Retina (tissue), 1 donor: Measurements from ENCODE around the gene CCT8.

ENCODE experiments used
- DNase-seq: peaks from one replicate; pipeline ENCODE4 v3.0.0-alpha.2; 2016

The CCT8 gene

DNA sequence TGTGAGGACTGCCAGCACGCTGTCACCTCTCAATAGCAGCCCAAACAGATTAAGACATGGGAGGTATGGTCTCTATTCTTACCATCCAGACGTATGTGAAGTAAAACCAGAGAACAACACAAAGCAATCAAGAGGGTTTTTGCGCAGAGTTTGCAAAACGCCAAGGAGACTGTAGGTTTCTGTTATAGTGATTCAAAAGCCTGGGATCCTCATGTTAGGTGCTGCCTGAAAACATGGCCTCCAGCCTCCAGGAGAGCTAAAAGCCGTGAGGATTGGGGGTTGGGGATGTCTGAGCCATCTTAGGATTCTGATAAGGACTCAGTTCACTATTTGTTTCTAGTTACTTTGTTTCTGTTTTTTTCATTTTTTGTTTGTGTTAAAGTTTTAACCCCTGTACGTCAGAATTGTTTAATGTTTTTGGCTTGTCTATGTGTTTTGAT is 4.2 kb upstream of the CCT8 start:
- DNase-seq: peak; percentile 64

DNA sequence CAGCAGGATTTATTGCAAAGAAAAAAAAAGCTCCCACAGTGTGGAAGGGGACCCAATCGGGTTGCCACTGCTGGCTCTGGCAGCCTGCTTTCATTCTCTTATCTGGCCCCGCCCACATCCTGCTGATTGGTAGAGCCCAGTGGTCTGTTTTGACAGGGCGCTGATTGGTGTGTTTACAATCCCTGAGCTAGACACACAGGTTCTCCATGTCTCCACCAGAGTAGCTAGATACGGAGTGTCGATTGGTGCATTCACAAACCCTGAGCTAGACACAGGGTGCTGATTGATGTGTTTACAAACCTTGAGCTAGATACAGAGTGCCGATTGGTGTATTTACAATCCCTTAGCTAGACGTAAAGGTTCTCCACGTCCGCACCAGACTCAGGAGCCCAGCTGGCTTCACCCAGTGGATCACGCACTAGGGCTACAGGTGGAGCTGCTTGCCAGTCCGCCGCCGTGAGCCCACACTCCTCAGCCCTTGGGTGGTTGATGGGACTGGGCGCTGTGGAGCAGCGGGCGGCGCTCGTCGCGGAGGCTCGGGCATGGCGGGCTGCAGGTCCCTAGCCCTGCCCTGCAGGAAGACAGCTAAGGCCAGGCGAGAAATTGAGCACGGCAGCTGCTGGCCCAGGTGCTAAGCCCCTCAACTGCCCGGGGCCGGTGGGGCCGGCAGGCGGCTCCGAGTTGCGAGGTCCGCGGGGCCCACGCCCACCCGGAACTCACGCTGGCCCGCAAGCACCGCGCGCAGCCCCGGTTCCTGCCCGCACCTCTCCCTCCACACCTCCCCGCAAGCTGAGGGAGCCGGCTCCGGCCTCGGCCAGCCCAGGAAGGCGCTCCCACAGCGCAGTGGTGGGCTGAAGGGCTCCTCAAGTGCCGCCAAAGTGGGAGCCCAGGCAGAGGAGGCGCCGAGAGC is 3.5 kb upstream of the CCT8 start:
- DNase-seq: peak; percentile 68

DNA sequence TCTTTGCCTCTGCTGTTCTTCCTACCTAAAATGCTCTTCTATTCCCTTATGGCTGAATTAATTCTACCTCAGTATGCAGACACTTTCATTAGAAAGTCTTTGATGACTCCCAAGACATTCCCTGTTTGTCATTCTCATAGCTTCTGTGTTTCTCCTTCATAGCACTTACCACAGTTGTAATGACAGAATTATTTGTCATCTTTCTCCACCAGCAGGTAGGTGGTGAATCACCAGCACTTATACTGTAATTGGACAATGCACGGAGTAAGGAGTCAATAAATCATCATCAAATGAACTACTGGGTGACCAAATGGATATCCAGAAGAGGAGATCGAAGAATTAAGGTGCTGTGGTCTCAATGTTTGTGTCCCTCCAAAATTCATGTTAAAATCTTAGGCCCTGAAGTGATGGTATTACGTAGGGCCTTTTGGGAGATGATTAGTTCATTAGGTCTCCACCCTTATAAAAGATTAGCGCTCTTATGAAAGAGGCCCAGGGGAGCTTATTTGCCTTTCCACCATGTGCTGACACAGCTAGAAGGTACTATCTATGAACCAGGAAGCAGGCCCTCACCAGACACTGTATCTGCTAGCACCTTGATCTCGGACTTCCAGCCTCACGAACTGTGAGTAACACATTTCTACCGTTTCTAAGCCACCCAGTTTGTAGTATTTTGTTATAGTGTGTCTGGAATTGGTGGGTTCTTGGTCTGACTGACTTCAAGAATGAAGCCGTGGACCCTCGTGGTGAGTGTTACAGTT is 2.4 kb upstream of the CCT8 start:
- DNase-seq: no peak

GRCh38 chr21:29074783-29075182 is 1.3 kb upstream of the CCT8 start:
- DNase-seq: no peak

- no peak for DNase-seq
Measured at GRCh38 chr21:29074007-29074376, 544 bp upstream of the CCT8 start.

DNA sequence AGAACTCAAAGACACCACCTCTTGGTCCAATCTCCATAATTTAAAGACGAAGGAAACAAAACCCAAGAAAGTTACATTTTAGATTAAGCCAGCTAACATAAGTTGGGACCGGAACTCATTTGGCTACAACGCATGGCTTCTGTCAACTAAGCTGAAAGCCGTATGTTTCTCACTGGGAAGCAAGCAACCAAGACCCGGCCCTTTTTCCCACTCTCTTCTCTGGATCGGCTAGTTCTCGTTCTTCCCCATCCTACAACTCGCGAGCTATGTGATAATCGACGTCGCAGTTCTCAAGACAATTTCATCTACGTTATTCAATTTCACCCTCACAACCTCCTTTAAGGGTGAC is 601 bp downstream of the CCT8 start:
- DNase-seq: no peak

- no peak for DNase-seq
Measured at GRCh38 chr21:29064850-29065481, 8.5 kb downstream of the CCT8 start.

- no peak for DNase-seq
Measured at GRCh38 chr21:29056538-29057050, 16.9 kb downstream of the CCT8 start.

DNA sequence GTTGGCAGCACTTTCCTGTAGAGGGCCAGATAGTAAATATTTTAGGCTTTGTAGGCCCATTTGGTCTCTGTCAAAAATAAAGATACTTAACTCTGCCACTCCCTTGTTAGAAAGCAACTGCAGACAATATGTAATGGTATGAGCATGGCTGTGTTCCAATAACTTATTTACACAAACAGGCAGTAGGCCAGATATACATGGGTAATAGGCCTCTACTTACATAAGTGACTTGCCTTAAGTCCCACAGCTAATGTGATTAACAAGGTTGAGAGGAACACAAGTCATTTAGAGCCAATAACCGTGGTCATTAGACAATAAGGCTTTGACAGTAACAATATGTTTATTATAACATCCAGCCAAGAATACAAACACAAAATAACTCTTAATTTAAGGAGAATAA is 17.4 kb downstream of the CCT8 start:
- DNase-seq: no peak

GRCh38 chr21:29055080-29055479 is 18.4 kb downstream of the CCT8 start:
- DNase-seq: no peak

DNA sequence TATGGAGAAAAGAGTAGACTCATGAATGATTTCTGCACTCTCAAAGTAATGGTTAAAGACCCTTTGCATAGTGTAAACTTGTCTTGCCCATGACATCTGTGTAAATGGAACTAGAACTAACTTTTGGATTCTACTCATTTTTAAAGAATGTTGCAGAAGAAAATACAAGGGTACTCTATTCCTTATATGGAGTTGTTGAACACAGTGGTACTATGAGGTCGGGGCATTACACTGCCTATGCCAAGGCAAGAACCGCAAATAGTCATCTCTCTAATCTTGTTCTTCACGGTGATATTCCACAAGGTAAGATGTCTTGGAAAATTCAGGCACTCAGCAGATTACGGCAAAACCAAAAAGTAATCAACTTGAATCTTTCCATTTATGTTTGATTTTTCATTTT is 19.8 kb downstream of the CCT8 start:
- DNase-seq: no peak

DNA sequence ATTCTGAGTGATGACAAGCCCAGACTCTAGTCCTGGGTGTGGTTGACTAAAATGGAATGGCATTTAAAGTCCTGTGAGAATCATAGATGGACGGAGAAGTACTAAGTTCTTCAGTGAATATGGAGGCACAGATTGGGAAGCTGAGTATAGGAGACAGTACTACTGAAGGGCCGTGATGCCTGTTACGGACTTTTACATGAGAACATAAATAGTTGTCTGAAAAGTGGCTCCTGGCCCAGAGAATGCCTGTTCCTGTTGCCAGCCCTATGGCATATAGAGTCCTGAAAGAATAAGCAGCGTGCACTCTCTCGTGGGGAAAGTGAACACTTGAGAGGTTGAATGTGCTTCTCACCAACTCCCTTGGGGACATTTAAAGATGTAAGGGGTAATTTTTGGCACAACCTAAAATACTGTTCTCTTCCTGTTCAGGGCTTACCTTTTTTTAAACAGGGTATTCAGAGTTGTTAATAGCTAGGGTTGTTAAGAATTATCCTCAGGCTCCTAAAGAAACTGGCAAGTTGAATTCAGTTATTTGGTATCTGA is 20.4 kb downstream of the CCT8 start:
- DNase-seq: no peak

- DNase-seq: no peak
Measured at GRCh38 chr21:29052224-29052623, 21.2 kb downstream of the CCT8 start.

DNA sequence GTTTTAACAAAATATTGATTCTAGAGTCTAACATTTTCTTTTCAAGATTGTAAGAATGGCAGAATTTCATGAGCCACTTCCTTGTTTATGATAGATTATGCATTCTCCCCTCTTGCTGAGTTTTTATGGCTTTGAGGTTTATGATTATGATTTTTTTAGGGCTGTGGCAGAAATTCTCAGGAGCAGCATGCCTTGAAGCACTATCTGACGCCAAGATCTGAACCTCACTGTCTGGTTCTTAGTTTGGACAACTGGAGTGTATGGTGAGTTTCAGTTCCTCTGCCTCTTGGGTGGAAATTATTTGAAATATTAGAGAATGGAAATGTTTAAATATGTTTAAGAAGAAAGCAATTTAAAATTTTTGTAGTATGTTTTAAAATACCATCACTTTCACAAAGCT is 38.8 kb downstream of the CCT8 start:
- DNase-seq: no peak

DNA sequence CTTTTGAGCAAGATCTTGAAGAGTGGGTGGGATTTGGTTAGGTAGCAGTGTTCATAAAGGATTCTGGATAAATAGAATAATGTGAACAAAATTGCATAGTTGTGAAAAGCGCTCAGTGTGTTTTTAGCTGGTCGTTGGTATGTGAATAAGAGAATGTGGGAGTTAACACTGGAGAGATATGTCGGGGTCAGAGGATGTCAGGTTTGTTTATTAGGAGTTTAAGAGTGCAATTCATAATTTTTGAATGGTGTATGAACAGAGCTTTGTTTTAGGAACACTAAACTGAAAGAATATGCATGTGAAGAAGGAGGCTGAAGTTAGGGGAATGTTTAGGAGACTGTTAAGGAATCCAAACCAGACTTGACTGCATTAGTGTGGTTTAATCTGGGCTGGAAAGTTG is 39.6 kb downstream of the CCT8 start:
- DNase-seq: no peak

DNA sequence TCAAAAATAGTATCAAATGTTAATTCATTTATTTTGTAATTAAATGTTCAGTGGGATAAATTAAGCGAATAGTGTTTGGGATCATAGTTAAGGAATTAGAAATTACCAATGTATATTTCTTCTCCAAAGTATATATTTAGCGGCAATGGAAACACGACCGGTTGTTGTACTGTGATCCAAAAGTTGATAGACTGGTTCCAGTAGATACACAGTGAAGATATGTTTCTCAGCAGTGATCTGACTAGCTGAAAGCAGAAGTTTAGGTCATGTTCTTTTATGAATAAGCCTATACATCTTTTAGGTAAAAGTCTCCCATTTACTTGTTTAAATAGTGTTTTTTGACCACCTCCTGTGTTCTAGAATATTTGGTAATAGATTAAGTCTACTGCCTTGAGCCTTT is 40.1 kb downstream of the CCT8 start:
- no peak for DNase-seq

- DNase-seq: no peak
Measured at GRCh38 chr21:29030909-29031308, 42.5 kb downstream of the CCT8 start.

DNA sequence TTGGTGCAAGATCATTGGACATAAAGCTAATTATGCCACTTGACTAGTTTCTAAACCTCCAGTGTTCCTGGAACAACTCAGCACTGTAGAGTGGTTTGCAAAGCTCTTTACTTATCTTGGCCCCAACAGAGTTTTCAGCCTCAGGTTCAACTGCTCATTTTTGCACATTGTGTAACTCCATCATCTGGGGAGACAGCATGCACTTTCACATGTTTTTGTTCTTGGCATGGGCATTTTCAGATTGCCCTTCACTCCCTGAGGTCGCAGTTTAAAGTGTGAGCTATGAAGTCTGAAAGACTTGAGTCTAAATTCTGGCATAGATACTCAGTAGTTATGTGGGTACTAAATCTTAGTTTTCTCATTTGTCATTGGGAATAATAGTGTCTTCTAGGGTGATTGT is 43.9 kb downstream of the CCT8 start:
- DNase-seq: no peak

- no peak for DNase-seq
Measured at GRCh38 chr21:29025328-29025713, 48.1 kb downstream of the CCT8 start.

DNA sequence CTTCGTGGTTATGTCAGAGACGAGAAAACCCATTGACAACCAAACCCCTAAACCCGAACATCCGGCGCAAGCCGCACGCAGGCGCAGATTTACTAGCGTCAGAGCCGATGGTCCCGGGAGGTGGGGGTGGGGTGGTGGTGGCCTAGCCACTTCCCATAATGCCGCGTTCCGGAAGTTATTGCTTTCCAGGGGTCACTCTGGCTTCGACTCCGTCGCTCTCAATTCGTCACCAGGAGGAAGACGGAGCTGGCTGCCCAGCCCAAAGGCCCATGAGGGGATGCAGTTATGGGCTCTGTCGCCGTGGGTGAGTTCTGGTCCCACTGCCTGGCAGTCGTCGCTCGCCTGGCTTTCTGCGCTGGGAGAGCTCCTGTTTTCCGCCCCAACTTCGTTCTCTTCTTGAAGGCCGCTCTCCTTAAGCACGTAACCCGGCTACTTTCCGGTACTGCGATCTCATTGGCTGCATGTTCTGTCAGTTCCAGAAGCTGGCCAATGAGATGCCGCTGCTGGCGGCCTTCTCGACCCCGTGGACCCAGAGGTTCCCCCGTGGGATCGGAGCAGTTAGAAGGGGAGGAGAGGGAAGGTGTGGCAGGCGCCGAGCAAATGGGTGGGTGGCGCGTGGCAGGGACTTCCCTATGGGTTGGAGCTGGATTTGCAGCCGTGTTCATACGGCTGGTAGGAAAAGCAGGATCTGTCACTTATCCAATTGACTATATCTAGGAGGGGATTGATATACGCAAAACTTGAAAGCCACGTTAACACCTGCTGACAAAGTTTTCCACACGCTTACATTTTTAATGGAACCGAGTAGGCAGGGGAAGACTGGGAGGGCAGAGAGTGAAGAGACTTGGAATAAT is 48.7 kb downstream of the CCT8 start, which contains the start of gene USP16:
Gene USP16, plus strand, starts transcription at position 195 of the 854 bp plus-strand sequence. CDS start 3,246 bp downstream, outside the sequence.
- DNase-seq: peak; percentile 100

- no peak for DNase-seq
Measured at GRCh38 chr21:29022166-29022565, 51.3 kb downstream of the CCT8 start.

GRCh38 chr21:29018540-29018939 is 54.9 kb downstream of the CCT8 start:
- DNase-seq: no peak
